ENCODE measurements around the gene VWA8. TPM values are rescaled to one million over a fixed set of nuclear protein-coding genes. Genes with fewer than 3 reads are reported as not detected.

VWA8 gene
- total and polyA plus RNA-seq, 2 of the 13 experiments (the other 11 are each of a cell fraction or from before 2014, with no cell fraction given): 9.1 to 17.3 TPM

GRCh38 chr13:41533266-41534052 lies 427.4 kb downstream of the VWA8 start:
- H3K27ac ChIP-seq (ENCODE audit: extremely low read length, insufficient read depth, low read length): no peak overlapping the region
- 0 out of 2 replicates have a peak, but pooled peaks cover 11% of the 10 kb centered on the region for H3K4me1 ChIP-seq (ENCODE audit: insufficient read depth, low read length)
- no peak for DNase-seq (ENCODE audit: low spot score)
- no peaks in the 10 kb centered on the region for H3K79me2 ChIP-seq (ENCODE audit: insufficient read depth, low read length)
- peak overlapping the region; percentile 34 for H2AFZ ChIP-seq (ENCODE audit: low read length)
- intact Hi-C loops (cut with micrococcal nuclease; ENCODE audit: unreplicated experiment): no loop called here
- no peaks in the 10 kb centered on the region for H3K9me3 ChIP-seq (ENCODE audit: low read length)
- in situ Hi-C loops (cut with HindIII; ENCODE audit: extremely low pct_ligation_motif_present, low pct_unique_long_range_greater_than_20kb): no loop called here
- ChIA-PET CTCF (ENCODE audit: low intra/inter-chr PET ratio, low total read pairs) (no interaction called here), POLR2A (no interaction called here)
- peak; percentile 52; the same call in 2 of the 3 replicates for ATAC-seq
- no peaks in the 10 kb centered on the region for H3K27me3 ChIP-seq (ENCODE audit: control insufficient read depth in 1 of 2, insufficient read depth in 2 of 2, low read length in 2 of 2)
- H3K36me3 ChIP-seq (replicated peaks in 1 of 2; ENCODE audit: control insufficient read depth in 1 of 2, insufficient read depth in 2 of 2, low read length in 2 of 2): no peaks in the 10 kb centered on the region
- no peak for FAIRE-seq
- no peak overlapping the region for H3K9ac ChIP-seq (ENCODE audit: insufficient read depth, low read depth, low read length)
- peak overlapping the region in 2 of 3 experiments; percentile 15 to 16; a peak in 3 of 6 replicates for H3K4me3 ChIP-seq (replicated peaks in 1 of 3; ENCODE audit: insufficient read depth in 1 of 3, low read depth in 2 of 3, low read length in 3 of 3)
- 20% methylated on average over 14 of the region's 15 CpGs for WGBS (ENCODE audit: low lambda C conversion rate)
- no peak for TF ChIP-seq NFKBIZ (CRISPR knock-in tag; IDR thresholded peaks at IDR 0.05)
- no peak for TF ChIP-seq SRY (CRISPR knock-in tag; IDR thresholded peaks at IDR 0.05)
- no peak for TF ChIP-seq RBM22 (optimal IDR thresholded peaks at IDR 0.05; ENCODE audit: low read length)
- TF ChIP-seq ZSCAN25 (CRISPR knock-in tag; IDR thresholded peaks at IDR 0.05): no peak
- H4K20me1 ChIP-seq (ENCODE audit: insufficient read depth, low read length): no peaks in the 10 kb centered on the region
- peak overlapping the region; percentile 54 for H3K4me2 ChIP-seq (ENCODE audit: low read depth, low read length)
- BruUV-seq (replicated peaks): no TSS peak

GRCh38 chr13:41528021-41528420 lies 432.9 kb downstream of the VWA8 start:
- H3K79me2 ChIP-seq (ENCODE audit: insufficient read depth, low read length): no peaks in the 10 kb centered on the region
- no peaks in the 10 kb centered on the region; a peak in 1 of 5 replicates for H3K27me3 ChIP-seq (ENCODE audit: control insufficient read depth in 1 of 2, insufficient read depth in 2 of 2, low read length in 2 of 2)
- no peak overlapping the region for H3K9ac ChIP-seq (ENCODE audit: insufficient read depth, low read depth, low read length)
- in situ Hi-C loops (cut with HindIII; ENCODE audit: extremely low pct_ligation_motif_present, low pct_unique_long_range_greater_than_20kb) (no loop called here), intact Hi-C loops (cut with micrococcal nuclease; ENCODE audit: unreplicated experiment) (no loop called here)
- 0 out of 2 replicates have a peak, but pooled peaks cover under 1% of the 10 kb centered on the region for H3K4me1 ChIP-seq (ENCODE audit: insufficient read depth, low read length)
- DNase-seq (ENCODE audit: low spot score): no peak
- POLR2A ChIA-PET: no interaction called here
- no peak overlapping the region for H3K4me3 ChIP-seq (replicated peaks in 1 of 3; ENCODE audit: insufficient read depth in 1 of 3, low read depth in 2 of 3, low read length in 3 of 3)
- CTCF ChIA-PET (ENCODE audit: low intra/inter-chr PET ratio, low total read pairs): no interaction called here
- ATAC-seq: no peak
- no peaks in the 10 kb centered on the region for H3K9me3 ChIP-seq (ENCODE audit: low read length)
- no TSS peak for BruUV-seq (replicated peaks)
- H3K4me2 ChIP-seq (ENCODE audit: low read depth, low read length): no peak overlapping the region
- H4K20me1 ChIP-seq (ENCODE audit: insufficient read depth, low read length): no peaks in the 10 kb centered on the region
- no peak for FAIRE-seq
- no peak overlapping the region for H2AFZ ChIP-seq (ENCODE audit: low read length)
- no peaks in the 10 kb centered on the region for H3K36me3 ChIP-seq (replicated peaks in 1 of 2; ENCODE audit: control insufficient read depth in 1 of 2, insufficient read depth in 2 of 2, low read length in 2 of 2)
- no peak overlapping the region for H3K27ac ChIP-seq (ENCODE audit: extremely low read length, insufficient read depth, low read length)
- 25% methylated on average over 3 of the region's 3 CpGs for WGBS (ENCODE audit: low lambda C conversion rate)
- TF ChIP-seq ZBTB8A (CRISPR knock-in tag; IDR thresholded peaks at IDR 0.05; ENCODE audit: borderline replicate concordance, low read depth): no peak
- no peak for TF ChIP-seq DPF2 (CRISPR knock-in tag; IDR thresholded peaks at IDR 0.05; ENCODE audit: borderline replicate concordance, low read depth)
- no peak for TF ChIP-seq GTF3A (CRISPR knock-in tag; conservative IDR thresholded peaks at IDR 0.05)
- TF ChIP-seq ZNF574 (CRISPR knock-in tag; IDR thresholded peaks at IDR 0.05): no peak
